ENCODE results near the gene DPEP3. TPM values are rescaled to one million over a fixed set of nuclear protein-coding genes. Genes with fewer than 3 reads are reported as not detected.
A peak's percentile ranks its signal among the peaks of the same experiment; 100 is the strongest.
"Not testable (repeated sequence)": the region's sequence is repeated elsewhere in the genome, so short reads cannot be mapped to it uniquely, and the experiment has no call there.

The DPEP3 gene
- total RNA-seq, 4 donors from 2014 or later: not detected

DNA sequence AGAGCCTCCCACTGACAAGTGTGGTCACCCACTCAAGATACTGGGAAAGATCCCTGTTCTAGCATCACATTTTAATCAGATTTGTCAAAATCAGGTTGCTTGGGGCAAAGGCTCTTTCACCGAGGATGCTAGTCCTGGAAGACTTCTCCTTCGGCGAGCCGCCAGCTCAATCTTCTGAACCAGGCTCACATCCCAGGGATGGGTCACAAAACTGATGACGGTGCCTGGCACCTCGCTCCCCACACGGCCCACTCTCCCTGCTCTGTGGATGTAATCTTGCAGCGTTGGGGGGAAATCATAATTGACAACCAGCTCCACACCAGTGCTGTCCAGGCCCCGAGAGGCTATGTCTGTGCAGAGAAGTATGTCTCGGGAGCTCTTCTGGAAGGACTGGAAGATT is 41.2 kb upstream of the DPEP3 start:
- intact Hi-C loops (cut with DNase I): no loop called here
- H3K27me3 ChIP-seq: no peaks in the 10 kb centered on the region
- H3K4me3 ChIP-seq: peak overlapping the region in 1 of 4 donors; percentile 95
- WGBS, 2 donors: 90 to 100% methylated on average over 5 to 10 of the region's 10 CpGs
- no peak for TF ChIP-seq POLR2A (IDR thresholded peaks at IDR 0.05)
- TF ChIP-seq, protein P1, sequence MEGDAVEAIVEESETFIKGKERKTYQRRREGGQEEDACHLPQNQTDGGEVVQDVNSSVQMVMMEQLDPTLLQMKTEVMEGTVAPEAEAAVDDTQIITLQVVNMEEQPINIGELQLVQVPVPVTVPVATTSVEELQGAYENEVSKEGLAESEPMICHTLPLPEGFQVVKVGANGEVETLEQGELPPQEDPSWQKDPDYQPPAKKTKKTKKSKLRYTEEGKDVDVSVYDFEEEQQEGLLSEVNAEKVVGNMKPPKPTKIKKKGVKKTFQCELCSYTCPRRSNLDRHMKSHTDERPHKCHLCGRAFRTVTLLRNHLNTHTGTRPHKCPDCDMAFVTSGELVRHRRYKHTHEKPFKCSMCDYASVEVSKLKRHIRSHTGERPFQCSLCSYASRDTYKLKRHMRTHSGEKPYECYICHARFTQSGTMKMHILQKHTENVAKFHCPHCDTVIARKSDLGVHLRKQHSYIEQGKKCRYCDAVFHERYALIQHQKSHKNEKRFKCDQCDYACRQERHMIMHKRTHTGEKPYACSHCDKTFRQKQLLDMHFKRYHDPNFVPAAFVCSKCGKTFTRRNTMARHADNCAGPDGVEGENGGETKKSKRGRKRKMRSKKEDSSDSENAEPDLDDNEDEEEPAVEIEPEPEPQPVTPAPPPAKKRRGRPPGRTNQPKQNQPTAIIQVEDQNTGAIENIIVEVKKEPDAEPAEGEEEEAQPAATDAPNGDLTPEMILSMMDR (IDR thresholded peaks at IDR 0.05): no peak
- H3K9me3 ChIP-seq: no peaks in the 10 kb centered on the region
- H3K27ac ChIP-seq: no peak overlapping the region
- H3K4me1 ChIP-seq: peaks cover 21 to 37% (median 24%) of the 10 kb centered on the region in 3 donors
- peaks cover 0 to 20% (median 0%) of the 10 kb centered on the region in 3 donors for H3K36me3 ChIP-seq
- DNase-seq: no peak

- Histone ChIP-seq H3K9me3 (no peaks in the 10 kb centered on the region), H3K36me3 (peaks cover 0 to 12% (median 0%) of the 10 kb centered on the region in 3 donors), H3K27me3 (no peaks in the 10 kb centered on the region), H3K4me3 (no peak overlapping the region), H3K27ac (no peak overlapping the region), H3K4me1 (peaks cover 19 to 28% (median 22%) of the 10 kb centered on the region in 3 donors)
- no peak for DNase-seq
- 73 to 84% methylated on average over 8 of the region's 8 CpGs for WGBS, 2 donors
- TF ChIP-seq POLR2A (IDR thresholded peaks at IDR 0.05): no peak
- TF ChIP-seq, protein P1 (IDR thresholded peaks at IDR 0.05): no peak
- intact Hi-C loops (cut with DNase I): no loop called here
Observed at GRCh38 chr16:68019167-68019680, 38.9 kb upstream of the DPEP3 start.

- H3K9me3 ChIP-seq: no peaks in the 10 kb centered on the region
- intact Hi-C loops (cut with DNase I): no loop called here
- no peaks in the 10 kb centered on the region for H3K27me3 ChIP-seq
- H3K27ac ChIP-seq: no peak within 1 kb of the TSS
- no peaks in the 10 kb centered on the region for H3K36me3 ChIP-seq
- H3K4me3 ChIP-seq: no peak within 1 kb of the TSS
- H3K4me1 ChIP-seq: peaks cover 0 to 16% (median 11%) of the 10 kb centered on the region in 3 donors
- 83 to 86% methylated on average over 2 of the region's 5 CpGs for whole genome bisulfite sequencing, 2 donors
- TF ChIP-seq, protein P1 (IDR thresholded peaks at IDR 0.05): no peak
- TF ChIP-seq POLR2A (IDR thresholded peaks at IDR 0.05): no peak
- no peak for DNase-seq
Observed at GRCh38 chr16:68015681-68016080, 35.4 kb upstream of the DPEP3 start, which contains the start of gene DPEP2NB. TSS of gene DPEP2NB (minus strand) at chr16:68015911. CDS start at chr16:68015770, 141 bp downstream.

DNA sequence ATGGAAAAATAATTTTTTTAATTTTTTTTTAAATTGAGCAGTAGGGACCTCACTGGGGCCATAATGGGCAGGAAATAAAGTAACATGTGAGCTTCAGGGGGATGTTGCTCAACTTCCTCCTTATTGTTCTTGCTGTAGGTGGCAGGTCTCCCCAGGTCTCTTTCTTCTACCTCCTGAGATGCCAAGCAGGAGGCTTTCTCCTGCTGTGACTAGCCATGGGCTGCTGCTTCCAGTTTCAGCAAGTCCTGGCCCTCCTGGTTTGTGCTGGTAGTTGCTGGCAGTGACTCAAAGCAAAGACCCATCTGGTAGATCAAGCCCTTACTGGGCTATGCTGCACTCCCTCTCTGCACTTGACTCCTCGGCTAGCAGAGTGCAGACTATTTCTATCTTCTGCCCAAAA is 33.1 kb upstream of the DPEP3 start:
- peak overlapping the region in 3 of 4 donors; percentile 1 to 52 (median 49) for H3K27ac ChIP-seq
- 29% methylated on average over 1 of the region's 1 CpG; no CpG with 5 or more reads in 1 of the 2 donors for WGBS, 2 donors
- peaks cover 0 to 16% (median 11%) of the 10 kb centered on the region in 3 donors for H3K4me1 ChIP-seq
- TF ChIP-seq, protein P1 (IDR thresholded peaks at IDR 0.05): no peak
- TF ChIP-seq POLR2A (IDR thresholded peaks at IDR 0.05): no peak
- no peak overlapping the region for H3K4me3 ChIP-seq
- no peaks in the 10 kb centered on the region for H3K27me3 ChIP-seq
- H3K9me3 ChIP-seq: no peaks in the 10 kb centered on the region
- intact Hi-C loops (cut with DNase I): no loop called here
- no peak for DNase-seq
- H3K36me3 ChIP-seq: no peaks in the 10 kb centered on the region

DNA sequence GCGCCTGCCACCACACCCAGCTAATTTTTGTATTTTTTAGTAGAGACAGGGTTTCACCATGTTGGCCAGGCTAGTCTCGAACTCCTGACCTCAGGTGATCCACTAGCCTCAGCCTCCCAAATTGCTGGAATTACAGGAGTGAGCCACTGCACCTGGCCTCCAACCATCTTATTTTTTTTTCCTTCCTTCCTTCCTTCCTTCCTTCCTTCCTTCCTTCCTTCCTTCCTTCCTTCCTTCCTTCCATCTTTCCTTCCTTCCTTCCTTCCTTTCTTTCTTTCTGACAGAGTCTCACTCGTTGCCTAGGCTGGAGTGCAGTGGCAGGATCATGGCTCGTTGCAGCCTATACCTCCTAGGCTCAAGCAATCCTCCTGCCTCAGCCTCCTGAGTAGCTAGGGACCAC is 29.6 kb upstream of the DPEP3 start:
- DNase-seq; H3K9me3 ChIP-seq; H3K36me3 ChIP-seq; H3K4me3 ChIP-seq; H3K27ac ChIP-seq; intact Hi-C loops (cut with DNase I); H3K27me3 ChIP-seq: not testable (repeated sequence)
- 81 to 87% methylated on average over 4 of the region's 4 CpGs for WGBS, 2 donors
- peaks cover 12 to 37% (median 29%) of the 10 kb centered on the region in 3 donors for H3K4me1 ChIP-seq

Data from esophagus squamous epithelium (tissue), 5 donors.